SU-DHL-6 (cell line): ENCODE measurements around the gene SPAG7.

Experiments used
- H2AFZ ChIP-seq: fragments of 200-600 bp; sonication (generic); 2 replicates; pipeline ENCODE4 v1.6.1; 2014; ENCODE audit warnings: low read depth, mild to moderate bottlenecking, moderate library complexity, mixed read lengths, antibody characterized with exemption, low read length; ENCODE audit not compliant: severe bottlenecking
- H3F3A ChIP-seq: fragments of 200-600 bp; shearing (Covaris generic); 2 replicates; pipeline ENCODE4 v1.6.0; 2016; ENCODE audit warnings: antibody characterized with exemption, mild to moderate bottlenecking; ENCODE audit not compliant: insufficient read depth
- H3K27ac ChIP-seq: fragments of 200-600 bp; sonication (generic); 2 replicates; pipeline ENCODE4 v1.5.1; 2016; ENCODE audit warnings: low read depth, mild to moderate bottlenecking, low read length, moderate library complexity, mixed read lengths
- H3K27me3 ChIP-seq: fragments of 200-600 bp; sonication (generic), shearing (Covaris generic); 2 replicates; pipeline ENCODE4 v1.6.0; 2014; ENCODE audit warnings: mild to moderate bottlenecking, low read length
- H3K36me3 ChIP-seq: fragments of 200-600 bp; sonication (generic); 2 replicates; pipeline ENCODE4 v1.6.1; 2014; ENCODE audit warnings: mild to moderate bottlenecking, low read length, mixed read lengths
- H3K4me2 ChIP-seq: fragments of 300-600, 200-600 bp; shearing (Covaris generic), sonication (generic); 2 replicates; pipeline ENCODE4 v1.6.0; 2014; ENCODE audit warnings: low read length, low read depth, mild to moderate bottlenecking; ENCODE audit not compliant: poor library complexity, severe bottlenecking
- H3K4me3 ChIP-seq: fragments of 200-600 bp; sonication (generic); 2 replicates; pipeline ENCODE4 v1.5.1; 2014; ENCODE audit warnings: antibody characterized with exemption, low read length, mild to moderate bottlenecking, mixed read lengths; ENCODE audit not compliant: insufficient read depth, poor library complexity, severe bottlenecking
- H3K79me2 ChIP-seq: fragments of 200-600 bp; sonication (generic); 2 replicates; pipeline ENCODE4 v1.6.1; 2014; ENCODE audit warnings: mild to moderate bottlenecking, low read length, moderate library complexity; ENCODE audit not compliant: insufficient read depth
- H3K9ac ChIP-seq: fragments of 200-600 bp; sonication (generic); 2 replicates; pipeline ENCODE4 v1.7.0; 2014; ENCODE audit warnings: mild to moderate bottlenecking, low read length
- H3K9me2 ChIP-seq: fragments of 200-600 bp; sonication (generic); replicated peaks from 2 replicates; pipeline ENCODE4 v1.6.1; 2014; ENCODE audit warnings: low read length; ENCODE audit not compliant: insufficient read depth
- H3K9me3 ChIP-seq: fragments of 200-600 bp; sonication (generic); 2 replicates; pipeline ENCODE4 v1.6.1; 2014; ENCODE audit warnings: low read length, mixed read lengths; ENCODE audit not compliant: insufficient read depth
- H4K20me1 ChIP-seq: fragments of 200-600 bp; sonication (generic); 2 replicates; pipeline ENCODE4 v1.6.1; 2014; ENCODE audit warnings: low read depth, mild to moderate bottlenecking, antibody characterized with exemption, low read length, moderate library complexity, mixed read lengths
- EZH2phosphoT487 ChIP-seq: fragments of 200-600 bp; sonication (generic), shearing (Covaris generic); conservative IDR thresholded peaks from 2 replicates; pipeline ENCODE4 v1.6.1; 2018; ENCODE audit warnings: mild to moderate bottlenecking, antibody characterized with exemption, low read length, moderate library complexity, mixed read lengths
- TF ChIP-seq, protein P1 (sequence below): fragments of 200-600 bp; sonication (generic); IDR thresholded peaks from one replicate; pipeline ENCODE4 v1.5.1; 2017; ENCODE audit warnings: antibody characterized with exemption, mild to moderate bottlenecking, low read length, moderate library complexity; ENCODE audit not compliant: insufficient read depth, poor library complexity, severe bottlenecking

Gene SPAG7

GRCh38 chr17:4958102-4958501 lies 9.5 kb downstream of the SPAG7 start:
- no peak for TF ChIP-seq EZH2phosphoT487
- TF ChIP-seq, protein P1, sequence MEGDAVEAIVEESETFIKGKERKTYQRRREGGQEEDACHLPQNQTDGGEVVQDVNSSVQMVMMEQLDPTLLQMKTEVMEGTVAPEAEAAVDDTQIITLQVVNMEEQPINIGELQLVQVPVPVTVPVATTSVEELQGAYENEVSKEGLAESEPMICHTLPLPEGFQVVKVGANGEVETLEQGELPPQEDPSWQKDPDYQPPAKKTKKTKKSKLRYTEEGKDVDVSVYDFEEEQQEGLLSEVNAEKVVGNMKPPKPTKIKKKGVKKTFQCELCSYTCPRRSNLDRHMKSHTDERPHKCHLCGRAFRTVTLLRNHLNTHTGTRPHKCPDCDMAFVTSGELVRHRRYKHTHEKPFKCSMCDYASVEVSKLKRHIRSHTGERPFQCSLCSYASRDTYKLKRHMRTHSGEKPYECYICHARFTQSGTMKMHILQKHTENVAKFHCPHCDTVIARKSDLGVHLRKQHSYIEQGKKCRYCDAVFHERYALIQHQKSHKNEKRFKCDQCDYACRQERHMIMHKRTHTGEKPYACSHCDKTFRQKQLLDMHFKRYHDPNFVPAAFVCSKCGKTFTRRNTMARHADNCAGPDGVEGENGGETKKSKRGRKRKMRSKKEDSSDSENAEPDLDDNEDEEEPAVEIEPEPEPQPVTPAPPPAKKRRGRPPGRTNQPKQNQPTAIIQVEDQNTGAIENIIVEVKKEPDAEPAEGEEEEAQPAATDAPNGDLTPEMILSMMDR: no peak
- no peak overlapping the region for H3K27ac ChIP-seq
- H3F3A ChIP-seq: no peaks in the 10 kb centered on the region
- H3K79me2 ChIP-seq: no peaks in the 10 kb centered on the region
- no peaks in the 10 kb centered on the region for H3K9me3 ChIP-seq
- H3K9ac ChIP-seq: no peak overlapping the region
- no peak overlapping the region for H3K4me2 ChIP-seq
- H3K36me3 ChIP-seq: no peaks in the 10 kb centered on the region
- no peaks in the 10 kb centered on the region for H4K20me1 ChIP-seq
- H3K27me3 ChIP-seq: no peaks in the 10 kb centered on the region
- H3K9me2 ChIP-seq: no peaks in the 10 kb centered on the region
- H2AFZ ChIP-seq: no peak overlapping the region
- H3K4me3 ChIP-seq: no peak overlapping the region

DNA sequence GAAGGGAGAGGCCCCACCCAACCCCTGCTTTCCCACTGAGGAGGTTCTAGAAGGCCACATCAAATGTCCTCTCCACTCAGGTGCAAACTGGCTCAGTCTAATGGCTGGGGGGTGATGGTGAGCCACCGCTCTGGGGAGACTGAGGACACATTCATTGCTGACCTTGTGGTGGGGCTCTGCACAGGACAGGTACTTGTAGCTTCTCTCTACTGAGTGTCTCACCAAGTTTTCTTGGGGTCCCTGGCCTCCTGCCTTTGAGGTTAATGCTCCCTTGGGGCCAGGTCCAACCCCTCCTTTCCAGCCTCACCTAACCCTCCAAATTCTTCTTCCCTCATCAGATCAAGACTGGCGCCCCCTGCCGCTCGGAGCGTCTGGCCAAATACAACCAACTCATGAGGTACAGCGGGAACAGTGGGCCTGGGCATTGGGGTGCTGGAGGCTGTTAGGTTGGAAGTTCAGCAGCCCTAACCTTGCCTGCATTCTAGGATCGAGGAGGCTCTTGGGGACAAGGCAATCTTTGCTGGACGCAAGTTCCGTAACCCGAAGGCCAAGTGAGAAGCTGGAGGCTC lies 11.0 kb downstream of the SPAG7 start:
- no peak for TF ChIP-seq EZH2phosphoT487
- TF ChIP-seq, protein P1: peak; percentile 96
- Histone ChIP-seq H3K27me3 (no peaks in the 10 kb centered on the region), H3K9me2 (no peaks in the 10 kb centered on the region), H3K9ac (no peak overlapping the region), H2AFZ (no peak overlapping the region), H3K4me3 (no peak overlapping the region), H3K4me2 (no peak overlapping the region), H3F3A (no peaks in the 10 kb centered on the region), H3K27ac (no peak overlapping the region), H4K20me1 (no peaks in the 10 kb centered on the region), H3K79me2 (no peaks in the 10 kb centered on the region), H3K36me3 (no peaks in the 10 kb centered on the region), H3K9me3 (no peaks in the 10 kb centered on the region)

- Histone ChIP-seq H3K9ac (no peak overlapping the region), H3K27ac (no peak overlapping the region), H3K79me2 (no peaks in the 10 kb centered on the region), H2AFZ (no peak overlapping the region), H3F3A (no peaks in the 10 kb centered on the region), H4K20me1 (no peaks in the 10 kb centered on the region), H3K9me3 (no peaks in the 10 kb centered on the region), H3K9me2 (no peaks in the 10 kb centered on the region), H3K36me3 (no peaks in the 10 kb centered on the region), H3K27me3 (no peaks in the 10 kb centered on the region), H3K4me3 (no peak overlapping the region), H3K4me2 (no peak overlapping the region)
- no peak for TF ChIP-seq EZH2phosphoT487
- TF ChIP-seq, protein P1: no peak
Measured at GRCh38 chr17:4955091-4955490, 12.5 kb downstream of the SPAG7 start.
